ENCODE data around the gene GNAI3.

- TF ChIP-seq EZH2 (IDR thresholded peaks at IDR 0.05; ENCODE audit: insufficient read depth, poor library complexity, severe bottlenecking) (no peak), EZH2phosphoT487 (IDR thresholded peaks at IDR 0.05; ENCODE audit: insufficient read depth, low read depth) (no peak)
Observed at GRCh38 chr1:109659145-109659544, 110.7 kb downstream of the GNAI3 start.

All from GM23248 (cell line).